Common myeloid progenitor, CD34-positive (primary cell): ENCODE measurements around the gene PAFAH2.
A peak's percentile ranks its signal among the peaks of the same experiment; 100 is the strongest.
"Not testable (repeated sequence)": the region's sequence is repeated elsewhere in the genome, so short reads cannot be mapped to it uniquely, and the experiment has no call there.

Experiments used
- CTCF ChIA-PET: fragments of 350-600 bp; sonication (Branson Sonifier 250); formaldehyde crosslinking; loops from one replicate; lab custom pipeline; 2021; ENCODE audit warnings: antibody characterized with exemption; lab: Charles Lee
- POLR2A ChIA-PET: fragments of 350-600 bp; sonication (Branson Sonifier 250); formaldehyde crosslinking; loops from one replicate; lab custom pipeline; 2021; ENCODE audit warnings: antibody characterized with exemption; lab: Charles Lee
- DNase-seq, 3 donors: peaks; one replicate each; pipeline versions ENCODE4 v3.0.0 to v3.0.0-alpha.2; 2013
- H3K27ac ChIP-seq, 2 experiments: 1 replicate in 1 of 2; 2 replicates in 1 of 2; pipeline ENCODE4 v1.7.0; 2013; ENCODE audit warnings: inconsistent platforms in 2 of 2, low read length in 2 of 2, mild to moderate bottlenecking in 2 of 2, low read depth in 1 of 2, moderate library complexity in 1 of 2; ENCODE audit not compliant: severe bottlenecking in 2 of 2, insufficient read depth in 1 of 2, poor library complexity in 1 of 2
- H3K27me3 ChIP-seq, 5 experiments: replicated peaks in 2 of 5; 1 replicate in 3 of 5; 2 replicates in 2 of 5; pipeline versions ENCODE4 v1.6.1 to v1.7.0; 2013; ENCODE audit warnings: low read length in 4 of 5, mild to moderate bottlenecking in 2 of 5, moderate library complexity in 2 of 5, inconsistent platforms in 1 of 5; ENCODE audit not compliant: insufficient read depth in 5 of 5, control insufficient read depth in 4 of 5
- H3K36me3 ChIP-seq, 4 experiments: 1 replicate in 2 of 4; 2 replicates in 2 of 4; pipeline versions ENCODE4 v1.6.1 to v1.7.0; 2013; ENCODE audit warnings: low read length in 3 of 4, control low read depth in 1 of 4, mild to moderate bottlenecking in 1 of 4; ENCODE audit not compliant: control insufficient read depth in 4 of 4, insufficient read depth in 4 of 4
- H3K4me1 ChIP-seq, 4 experiments: 1 replicate in 3 of 4; 2 replicates in 1 of 4; pipeline versions ENCODE4 v1.6.1 to v1.7.1; 2013; ENCODE audit warnings: low read length in 3 of 4, mild to moderate bottlenecking in 3 of 4, control low read depth in 1 of 4, inconsistent platforms in 1 of 4, moderate library complexity in 1 of 4; ENCODE audit not compliant: control insufficient read depth in 4 of 4, insufficient read depth in 4 of 4; ENCODE audit errors: control extremely low read depth in 1 of 4
- H3K4me3 ChIP-seq, 7 experiments: 1 replicate in 4 of 7; 2 replicates in 3 of 7; pipeline versions ENCODE4 v1.5.1 to v1.7.0; 2013; ENCODE audit warnings: mild to moderate bottlenecking in 7 of 7, low read length in 6 of 7, moderate library complexity in 6 of 7, inconsistent platforms in 2 of 7, low read depth in 2 of 7, control low read depth in 1 of 7; ENCODE audit not compliant: insufficient read depth in 4 of 7, control insufficient read depth in 1 of 7; ENCODE audit errors: extremely low read depth in 1 of 7
- H3K9me3 ChIP-seq, 5 experiments: 1 replicate in 4 of 5; 2 replicates in 1 of 5; pipeline versions ENCODE4 v1.6.1 to v1.7.1; 2013; ENCODE audit warnings: low read length in 4 of 5, mild to moderate bottlenecking in 2 of 5, inconsistent platforms in 1 of 5, low read depth in 1 of 5, moderate library complexity in 1 of 5; ENCODE audit not compliant: control insufficient read depth in 4 of 5, insufficient read depth in 2 of 5; ENCODE audit errors: control extremely low read depth in 1 of 5
- WGBS: methylation state at CpG from one replicate; pipeline ENCODE4 v1.1.5; 2013; ENCODE audit not compliant: insufficient coverage; 5-methylcytosine and 5-hydroxymethylcytosine counted together

Gene PAFAH2

GRCh38 chr1:25936947-25937346 lies 60.9 kb downstream of the PAFAH2 start:
- no peaks in the 10 kb centered on the region for H3K27me3 ChIP-seq
- no peaks in the 10 kb centered on the region for H3K36me3 ChIP-seq
- DNase-seq = no peak
- POLR2A ChIA-PET = no interaction called here
- CTCF ChIA-PET = interaction anchor here (1.2 kb wide), 1 partner anchor 14 kb away, joined by 4 read pairs; no protein-coding TSS in a partner anchor
- 100% methylated on average over 3 of the region's 4 CpGs for WGBS
- H3K9me3 ChIP-seq = no peaks in the 10 kb centered on the region
- no peak overlapping the region for H3K27ac ChIP-seq
- no peak overlapping the region for H3K4me3 ChIP-seq
- no peaks in the 10 kb centered on the region for H3K4me1 ChIP-seq

DNA sequence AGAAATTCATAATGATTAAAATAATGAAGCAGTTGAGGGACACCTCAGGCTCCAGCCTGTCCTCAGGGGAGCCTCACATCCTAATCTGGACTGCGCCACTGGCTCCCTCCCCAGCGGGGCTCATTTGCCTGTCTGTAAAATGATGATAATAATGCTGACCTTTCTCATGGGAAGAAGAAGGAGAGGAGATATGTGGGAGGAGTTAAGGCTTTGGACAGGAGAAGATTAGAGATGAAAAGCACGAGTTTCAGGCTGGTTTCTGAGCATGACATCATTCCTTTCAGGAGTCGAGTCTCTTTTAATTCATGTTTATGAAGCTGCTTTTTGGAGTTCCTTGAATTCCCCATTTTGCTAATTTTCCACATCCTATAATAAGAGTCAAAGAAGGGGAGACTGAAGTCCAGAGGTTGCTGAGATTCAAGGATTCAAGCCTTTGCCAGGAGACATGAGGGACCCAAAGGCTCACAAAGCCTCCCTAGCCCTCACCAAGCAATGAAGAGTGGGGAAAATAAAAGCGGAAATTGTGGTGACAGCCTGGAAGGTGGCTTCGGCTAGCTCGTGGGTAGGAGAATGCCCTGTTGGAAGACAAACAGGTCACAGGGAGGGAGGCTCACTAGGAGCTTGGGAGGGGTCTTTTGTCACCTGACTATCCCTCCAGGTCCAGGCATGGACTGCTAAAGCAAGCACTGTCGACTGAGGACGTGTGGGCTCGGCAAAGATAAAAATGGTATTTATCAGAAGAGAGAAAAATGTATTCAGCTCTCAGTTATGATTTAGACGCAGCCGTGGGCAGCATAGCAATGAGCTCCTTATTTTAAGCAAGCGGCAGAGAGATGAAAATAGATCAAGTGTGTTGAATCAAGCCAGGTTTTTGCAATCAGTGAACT lies 64.1 kb downstream of the PAFAH2 start:
- Histone ChIP-seq H3K27ac (peak overlapping the region in 1 of 2 experiments; percentile 41), H3K27me3 (no peaks in the 10 kb centered on the region), H3K4me1 (no peaks in the 10 kb centered on the region), H3K4me3 (no peak overlapping the region), H3K9me3 (no peaks in the 10 kb centered on the region), H3K36me3 (no peaks in the 10 kb centered on the region)
- ChIA-PET CTCF (interaction anchor here (1.0 kb wide), 1 partner anchor 37 kb away, joined by 3 read pairs; no protein-coding TSS in a partner anchor), POLR2A (interaction anchor here (1.3 kb wide), 1 partner anchor 37 kb away, joined by 4 read pairs; no protein-coding TSS in a partner anchor)
- 79% methylated on average over 13 of the region's 13 CpGs for WGBS
- DNase-seq = peak in 1 of 3 donors; percentile 16

DNA sequence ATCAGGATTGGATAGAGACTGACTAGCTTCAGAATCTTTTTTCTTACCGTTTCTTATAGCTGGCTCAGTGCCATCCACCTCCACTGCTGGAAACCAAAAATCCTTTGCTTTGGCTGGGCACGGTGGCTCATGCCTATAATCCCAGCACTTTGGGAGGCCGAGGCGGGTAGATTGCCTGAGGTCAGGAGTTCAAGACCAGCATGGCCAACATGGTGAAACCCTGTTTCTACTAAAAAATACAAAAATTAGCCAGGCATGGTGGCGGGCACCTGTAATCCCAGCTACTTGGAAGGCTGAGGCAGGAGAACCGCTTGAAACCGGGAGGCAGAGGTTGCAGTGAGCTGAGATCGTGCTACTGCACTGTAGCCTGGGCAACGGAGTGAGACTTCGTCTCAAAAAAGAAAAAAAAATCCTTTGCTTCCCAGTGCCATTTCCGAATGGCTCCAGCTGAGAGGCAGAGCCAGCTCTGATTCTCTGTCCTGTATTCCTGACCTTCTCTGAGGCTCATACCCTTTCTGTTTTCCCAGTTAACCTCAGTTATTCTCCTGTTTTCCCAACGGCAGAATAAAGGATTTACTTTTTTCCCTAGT lies 65.0 kb downstream of the PAFAH2 start:
- H3K4me3 ChIP-seq, H3K9me3 ChIP-seq, H3K27me3 ChIP-seq, H3K4me1 ChIP-seq, DNase-seq, H3K36me3 ChIP-seq, POLR2A ChIA-PET, H3K27ac ChIP-seq: not testable (repeated sequence)
- 98% methylated on average over 9 of the region's 12 CpGs for WGBS
- CTCF ChIA-PET = interaction anchor here (0.9 kb wide), 1 partner anchor 30 kb away, joined by 3 read pairs; no protein-coding TSS in a partner anchor

DNA sequence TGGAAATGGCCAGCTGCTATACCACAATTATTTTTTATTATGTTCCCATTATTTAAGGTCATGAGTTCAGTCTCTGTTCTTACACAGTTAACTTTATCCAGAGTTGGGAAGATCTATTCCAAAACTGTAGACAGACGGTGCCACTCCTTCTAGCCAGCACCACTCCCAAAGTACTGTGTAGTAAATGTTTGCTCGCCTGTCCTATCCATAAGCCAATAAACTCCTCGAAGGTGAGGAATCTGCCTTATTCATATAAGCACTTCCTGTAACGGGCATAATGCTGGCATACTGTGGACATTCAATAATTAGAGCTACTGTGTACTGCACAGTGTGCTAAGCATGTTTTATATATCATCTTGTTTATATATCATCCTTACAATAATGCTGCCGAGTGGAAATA lies 65.5 kb downstream of the PAFAH2 start:
- CTCF ChIA-PET = interaction anchor here (0.9 to 1.6 kb wide), 2 partner anchors 30 to 65 kb away, joined by 3 to 5 read pairs; partner anchors contain the start of gene PAFAH2
- Histone ChIP-seq H3K4me1 (peaks cover 0 to 8% (median 5%) of the 10 kb centered on the region in 4 experiments), H3K36me3 (no peaks in the 10 kb centered on the region), H3K27ac (no peak overlapping the region), H3K4me3 (no peak overlapping the region), H3K27me3 (no peaks in the 10 kb centered on the region), H3K9me3 (no peaks in the 10 kb centered on the region)
- 98% methylated on average over 4 of the region's 5 CpGs for WGBS
- no peak for DNase-seq
- POLR2A ChIA-PET = no interaction called here

- ChIA-PET POLR2A (no interaction called here), CTCF (interaction anchor here (0.7 to 0.9 kb wide), 2 partner anchors 25 to 69 kb away, joined by 3 to 4 read pairs; partner anchors contain the start of gene PAFAH2)
- H3K9me3 ChIP-seq = no peaks in the 10 kb centered on the region
- no peak for DNase-seq
- no peaks in the 10 kb centered on the region for H3K36me3 ChIP-seq
- 100% methylated on average over 6 of the region's 7 CpGs for WGBS
- peaks cover 0 to 25% (median 13%) of the 10 kb centered on the region in 4 experiments for H3K4me1 ChIP-seq
- no peaks in the 10 kb centered on the region for H3K27me3 ChIP-seq
- H3K27ac ChIP-seq = no peak overlapping the region
- no peak overlapping the region for H3K4me3 ChIP-seq
Measured at GRCh38 chr1:25929016-25929415, 68.8 kb downstream of the PAFAH2 start.

DNA sequence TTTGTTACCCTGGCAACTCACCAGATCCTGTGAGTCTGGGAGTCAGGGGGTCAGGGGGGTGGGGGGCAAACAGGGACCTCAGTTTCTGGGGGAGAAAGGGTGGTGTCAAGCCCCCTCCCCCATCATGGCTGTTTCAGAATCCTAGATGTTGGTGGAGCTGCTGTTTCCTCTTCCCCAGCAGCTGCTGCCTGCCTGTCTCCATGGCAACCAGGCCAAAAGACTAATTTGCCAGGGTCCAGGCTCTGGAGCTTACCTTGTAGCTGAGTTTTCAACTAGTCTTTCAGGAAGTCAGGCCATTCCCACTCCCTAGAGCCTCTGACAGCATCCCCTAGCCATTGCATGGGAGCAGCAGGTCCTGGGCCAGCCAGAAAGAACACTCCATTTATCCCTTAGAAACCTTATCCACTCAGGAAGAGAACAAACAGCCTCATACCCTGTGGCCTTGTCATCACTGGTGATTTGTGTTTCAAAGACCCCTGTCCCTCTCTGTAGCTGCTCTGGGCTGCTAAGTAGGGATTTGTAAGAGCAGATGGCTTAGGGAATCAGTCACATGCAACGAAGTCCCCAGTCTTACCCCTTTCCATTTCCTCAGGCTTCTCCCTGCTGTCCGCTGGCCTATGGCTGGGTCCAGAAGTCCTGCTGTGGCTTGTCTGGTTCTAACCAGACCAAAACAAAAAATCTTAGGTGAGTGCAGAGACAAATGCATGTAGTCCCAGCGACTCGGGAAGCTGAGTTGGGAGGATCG lies 70.2 kb downstream of the PAFAH2 start:
- ChIA-PET CTCF (interaction anchor here (0.7 to 1.3 kb wide), 7 partner anchors 10 to 70 kb away, joined by 3 to 4 read pairs (median 3); partner anchors contain the start of gene PAFAH2), POLR2A (no interaction called here)
- H3K4me1 ChIP-seq = peaks cover 6 to 38% (median 25%) of the 10 kb centered on the region in 4 experiments
- peak; percentile 29 to 90 (median 89) for DNase-seq
- no peaks in the 10 kb centered on the region for H3K36me3 ChIP-seq
- no peak overlapping the region for H3K4me3 ChIP-seq
- H3K27ac ChIP-seq = no peak overlapping the region
- no peaks in the 10 kb centered on the region for H3K27me3 ChIP-seq
- 92% methylated on average over 2 of the region's 5 CpGs for whole genome bisulfite sequencing
- no peaks in the 10 kb centered on the region for H3K9me3 ChIP-seq
